GM18519 (cell line): ENCODE measurements around the gene CSPG4.
"Not testable (repeated sequence)": the region's sequence is repeated elsewhere in the genome, so short reads cannot be mapped to it uniquely, and the experiment has no call there.

Experiments used
- ATAC-seq: cut with Tn5 transposase; IDR thresholded peaks from one replicate; pipeline ENCODE4 v1.9.1; 2021; ENCODE audit warnings: mild to moderate bottlenecking, moderate library complexity; ENCODE audit not compliant: unreplicated experiment, low FRiP score

The CSPG4 gene

GRCh38 chr15:75742346-75742745, 29.7 kb upstream of the CSPG4 start:
- not testable (repeated sequence) for ATAC-seq

GRCh38 chr15:75739791-75740190, 27.1 kb upstream of the CSPG4 start:
- no peak for ATAC-seq

- peak; percentile 76 for ATAC-seq
These were observed 26.1 kb upstream of the CSPG4 start for GRCh38 chr15:75738647-75739325.

- ATAC-seq: peak; percentile 19
These were observed 25.5 kb upstream of the CSPG4 start for GRCh38 chr15:75738014-75738646.

- not testable (repeated sequence) for ATAC-seq
These were observed 24.7 kb upstream of the CSPG4 start for GRCh38 chr15:75737116-75738013.

- ATAC-seq: no peak
These were observed 23.6 kb upstream of the CSPG4 start for GRCh38 chr15:75736256-75736655.

GRCh38 chr15:75734861-75735760, 22.5 kb upstream of the CSPG4 start:
- ATAC-seq: not testable (repeated sequence)

- ATAC-seq: no peak
These were observed 21.4 kb upstream of the CSPG4 start for GRCh38 chr15:75733761-75734651.

- no peak for ATAC-seq
These were observed 20.3 kb upstream of the CSPG4 start for GRCh38 chr15:75732809-75733451.

GRCh38 chr15:75732177-75732808, 19.6 kb upstream of the CSPG4 start:
- no peak for ATAC-seq

- ATAC-seq: no peak
These were observed 18.9 kb upstream of the CSPG4 start for GRCh38 chr15:75731248-75732151.

- ATAC-seq: not testable (repeated sequence)
These were observed 18.0 kb upstream of the CSPG4 start for GRCh38 chr15:75730376-75731247.

- no peak for ATAC-seq
These were observed 16.9 kb upstream of the CSPG4 start for GRCh38 chr15:75729326-75730069.

GRCh38 chr15:75727851-75728715, 15.4 kb upstream of the CSPG4 start:
- ATAC-seq: no peak
